HG03135 (cell line): ENCODE data around the gene AREL1.
A peak's percentile ranks its signal among the peaks of the same experiment; 100 is the strongest.

ENCODE experiments used
- ATAC-seq: cut with Tn5 transposase; IDR thresholded peaks from one replicate; pipeline ENCODE4 v1.9.1; 2021; ENCODE audit warnings: mild to moderate bottlenecking, moderate library complexity; ENCODE audit not compliant: unreplicated experiment

Gene AREL1

GRCh38 chr14:74614508-74615495 lies 98.1 kb downstream of the AREL1 start:
- ATAC-seq: no peak

GRCh38 chr14:74613211-74613914 lies 99.5 kb downstream of the AREL1 start:
- ATAC-seq: no peak

- peak; percentile 73 for ATAC-seq
These were observed 100.4 kb downstream of the AREL1 start for GRCh38 chr14:74612350-74613021.

GRCh38 chr14:74611650-74612349 lies 101.1 kb downstream of the AREL1 start, which contains the start of gene LTBP2:
Gene LTBP2 (minus strand): TSS chr14:74612237. CDS start chr14:74611944, 293 bp downstream.
- ATAC-seq: no peak
